NCI-H2107 treated with DMSO at 0.1 percent for 48 hours (cell line): ENCODE results near the gene ATP2C2.

ENCODE experiments used
- DNase-seq: peaks from one replicate; lab custom pipeline; 2025; ENCODE audit not compliant: unreplicated experiment; lab: John Stamatoyannopoulos, UW

ATP2C2 gene

GRCh38 chr16:84361546-84361945 lies 6.8 kb upstream of the ATP2C2 start:
- DNase-seq, result no peak

- DNase-seq, result peak; percentile 60
Observed at GRCh38 chr16:84362471-84362941, 5.8 kb upstream of the ATP2C2 start.

GRCh38 chr16:84366208-84366607 lies 2.1 kb upstream of the ATP2C2 start:
- no peak for DNase-seq

- DNase-seq, result no peak
Observed at GRCh38 chr16:84367297-84367680, 1.0 kb upstream of the ATP2C2 start.

- peak; percentile 22 for DNase-seq
Observed at GRCh38 chr16:84367750-84368307, 509 bp upstream of the ATP2C2 start.

GRCh38 chr16:84369105-84369504 lies 767 bp downstream of the ATP2C2 start:
- no peak for DNase-seq

- no peak for DNase-seq
Observed at GRCh38 chr16:84369938-84370627, 1.7 kb downstream of the ATP2C2 start.

GRCh38 chr16:84370723-84371552 lies 2.6 kb downstream of the ATP2C2 start:
- DNase-seq, result no peak

- no peak for DNase-seq
Observed at GRCh38 chr16:84371553-84371865, 3.2 kb downstream of the ATP2C2 start.

GRCh38 chr16:84373907-84374489 lies 5.7 kb downstream of the ATP2C2 start:
- no peak for DNase-seq

- DNase-seq, result no peak
Observed at GRCh38 chr16:84378099-84378498, 9.8 kb downstream of the ATP2C2 start.

GRCh38 chr16:84378567-84378966 lies 10.2 kb downstream of the ATP2C2 start:
- DNase-seq, result no peak

- no peak for DNase-seq
Observed at GRCh38 chr16:84379008-84379708, 10.8 kb downstream of the ATP2C2 start.

GRCh38 chr16:84379709-84380362 lies 11.5 kb downstream of the ATP2C2 start:
- no peak for DNase-seq

- no peak for DNase-seq
Observed at GRCh38 chr16:84380405-84380804, 12.1 kb downstream of the ATP2C2 start.

- DNase-seq, result no peak
Observed at GRCh38 chr16:84382396-84382795, 14.1 kb downstream of the ATP2C2 start.

- DNase-seq, result no peak
Observed at GRCh38 chr16:84383106-84383505, 14.8 kb downstream of the ATP2C2 start.

GRCh38 chr16:84386047-84386446 lies 17.7 kb downstream of the ATP2C2 start:
- DNase-seq, result no peak

GRCh38 chr16:84387021-84387420 lies 18.7 kb downstream of the ATP2C2 start:
- DNase-seq, result no peak

- no peak for DNase-seq
Observed at GRCh38 chr16:84390131-84390785, 21.9 kb downstream of the ATP2C2 start.
